GDM1 (cell line): ENCODE results near the gene TP53RK.
A peak's percentile ranks its signal among the peaks of the same experiment; 100 is the strongest.

Experiments
- DNase-seq: peaks from one replicate; lab custom pipeline; 2025; lab: John Stamatoyannopoulos, UW

The TP53RK gene

GRCh38 chr20:46689082-46689753 lies at the start of gene TP53RK:
Gene TP53RK (minus strand): TSS chr20:46689444. CDS start chr20:46689414, 30 bp downstream.
- DNase-seq = peak; percentile 99

- DNase-seq = no peak
These were observed 46.2 kb upstream of the TP53RK start for GRCh38 chr20:46735436-46735835.

- no peak for DNase-seq
These were observed 42.5 kb upstream of the TP53RK start for GRCh38 chr20:46731770-46732169.

- DNase-seq = no peak
These were observed 36.2 kb upstream of the TP53RK start for GRCh38 chr20:46725186-46726165.

- DNase-seq = no peak
These were observed 35.2 kb upstream of the TP53RK start for GRCh38 chr20:46724343-46724959.

GRCh38 chr20:46723039-46723438 lies 33.8 kb upstream of the TP53RK start:
- DNase-seq = no peak

- DNase-seq = no peak
These were observed 33.2 kb upstream of the TP53RK start for GRCh38 chr20:46722450-46722849.

GRCh38 chr20:46721476-46721875 lies 32.2 kb upstream of the TP53RK start:
- no peak for DNase-seq

GRCh38 chr20:46720776-46721425 lies 31.7 kb upstream of the TP53RK start:
- DNase-seq = no peak

GRCh38 chr20:46720019-46720418 lies 30.8 kb upstream of the TP53RK start:
- no peak for DNase-seq

GRCh38 chr20:46717818-46718541 lies 28.7 kb upstream of the TP53RK start:
- no peak for DNase-seq

GRCh38 chr20:46715292-46715756 lies 26.1 kb upstream of the TP53RK start:
- no peak for DNase-seq

GRCh38 chr20:46713957-46714834 lies 25.0 kb upstream of the TP53RK start:
- no peak for DNase-seq

GRCh38 chr20:46712056-46712636 lies 22.9 kb upstream of the TP53RK start:
- no peak for DNase-seq

- DNase-seq = no peak
These were observed 21.1 kb upstream of the TP53RK start for GRCh38 chr20:46710153-46710913.

- no peak for DNase-seq
These were observed 20.4 kb upstream of the TP53RK start, which contains the start of gene SLC2A10 for GRCh38 chr20:46709459-46710152. Gene SLC2A10 (plus strand): TSS chr20:46709649. CDS start chr20:46709737, 88 bp downstream.

- DNase-seq = no peak
These were observed 19.8 kb upstream of the TP53RK start for GRCh38 chr20:46709055-46709458.

- no peak for DNase-seq
These were observed 19.1 kb upstream of the TP53RK start for GRCh38 chr20:46708172-46708860.
